ENCODE measurements around the gene CLCN1.

- TF ChIP-seq CTCF (conservative IDR thresholded peaks at IDR 0.05; ENCODE audit: low read depth, low read length) (no peak), EZH2 (IDR thresholded peaks at IDR 0.05; ENCODE audit: low read length, unreplicated experiment) (no peak)
Measured at GRCh38 chr7:143308632-143309031, 7.3 kb upstream of the CLCN1 start.
